NB4 (cell line): ENCODE measurements around the gene GUCY1A1.

Experiments used
- POLR2A ChIP-seq: IDR thresholded peaks from 2 replicates; pipeline ENCODE4 v1.6.1; 2011; ENCODE audit warnings: mild to moderate bottlenecking; ENCODE audit not compliant: insufficient read length; ENCODE audit errors: extremely low read depth
- TF ChIP-seq, protein P1 (sequence below): IDR thresholded peaks from one replicate; pipeline ENCODE4 v1.5.1; 2012; ENCODE audit warnings: low read depth, low read length

DNA sequence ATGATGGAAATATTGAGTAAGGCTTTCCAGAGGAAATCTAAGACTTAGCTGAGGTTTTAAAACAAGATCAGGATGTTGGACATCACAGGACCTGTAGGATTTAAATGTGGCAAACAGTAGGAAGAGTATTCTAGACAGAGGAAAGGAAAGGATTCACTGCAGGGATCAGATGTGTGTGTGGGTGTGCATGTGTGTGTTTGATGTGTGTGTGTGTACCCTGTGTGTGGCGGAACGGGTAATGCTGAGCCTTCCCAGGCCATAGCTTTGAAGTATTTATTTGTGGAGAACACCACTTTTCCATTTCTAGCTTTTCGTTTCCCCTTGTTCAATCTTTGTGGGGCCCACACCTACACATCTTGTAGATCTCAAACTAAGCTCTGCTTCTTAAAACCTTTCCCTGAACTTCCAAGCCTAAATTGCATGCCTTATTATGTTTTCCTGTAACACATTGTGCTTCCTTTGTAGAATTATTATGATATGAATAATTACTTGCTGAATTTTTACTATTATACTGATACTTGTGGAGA lies 6.9 kb downstream of the GUCY1A1 start:
- TF ChIP-seq, protein P1, sequence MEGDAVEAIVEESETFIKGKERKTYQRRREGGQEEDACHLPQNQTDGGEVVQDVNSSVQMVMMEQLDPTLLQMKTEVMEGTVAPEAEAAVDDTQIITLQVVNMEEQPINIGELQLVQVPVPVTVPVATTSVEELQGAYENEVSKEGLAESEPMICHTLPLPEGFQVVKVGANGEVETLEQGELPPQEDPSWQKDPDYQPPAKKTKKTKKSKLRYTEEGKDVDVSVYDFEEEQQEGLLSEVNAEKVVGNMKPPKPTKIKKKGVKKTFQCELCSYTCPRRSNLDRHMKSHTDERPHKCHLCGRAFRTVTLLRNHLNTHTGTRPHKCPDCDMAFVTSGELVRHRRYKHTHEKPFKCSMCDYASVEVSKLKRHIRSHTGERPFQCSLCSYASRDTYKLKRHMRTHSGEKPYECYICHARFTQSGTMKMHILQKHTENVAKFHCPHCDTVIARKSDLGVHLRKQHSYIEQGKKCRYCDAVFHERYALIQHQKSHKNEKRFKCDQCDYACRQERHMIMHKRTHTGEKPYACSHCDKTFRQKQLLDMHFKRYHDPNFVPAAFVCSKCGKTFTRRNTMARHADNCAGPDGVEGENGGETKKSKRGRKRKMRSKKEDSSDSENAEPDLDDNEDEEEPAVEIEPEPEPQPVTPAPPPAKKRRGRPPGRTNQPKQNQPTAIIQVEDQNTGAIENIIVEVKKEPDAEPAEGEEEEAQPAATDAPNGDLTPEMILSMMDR: no peak
- TF ChIP-seq POLR2A: no peak
